ENCODE results near the gene ERP44.
"Not testable (repeated sequence)": the region's sequence is repeated elsewhere in the genome, so short reads cannot be mapped to it uniquely, and the experiment has no call there.

- not testable (repeated sequence) for TF ChIP-seq ZNF274 (IDR thresholded peaks at IDR 0.05; ENCODE audit: low read depth, low read length); YY1 (IDR thresholded peaks at IDR 0.05; ENCODE audit: insufficient read depth, insufficient read length); SUZ12 (IDR thresholded peaks at IDR 0.05; ENCODE audit: extremely low read depth, insufficient read depth, insufficient read length)
Observed at GRCh38 chr9:100067990-100068389, 30.8 kb downstream of the ERP44 start.

Measured in NT2/D1 (cell line).